Kidney (tissue), 14 donors: ENCODE measurements around the gene VRK1. TPM values are rescaled to one million over a fixed set of nuclear protein-coding genes. Genes with fewer than 3 reads are reported as not detected.

ENCODE experiments used
- DNase-seq, 5 donors: peaks; one replicate each; pipeline ENCODE4 v3.0.0-alpha.2; 2013 to 2020
- FAIRE-seq: peaks from 2 replicates; lab custom pipeline; 2012; peaks lifted over from hg19 to GRCh38; lab: Jason Lieb, UNC
- H3K27ac ChIP-seq, 2 donors: one replicate each; pipeline ENCODE4 v1.7.0; 2013; ENCODE audit warnings: low read depth in 2 of 2, low read length in 2 of 2, inconsistent platforms in 1 of 2
- H3K27me3 ChIP-seq: one replicate; pipeline ENCODE4 v1.7.1; 2013; ENCODE audit warnings: low read length, inconsistent platforms; ENCODE audit not compliant: control insufficient read depth, insufficient read depth
- H3K36me3 ChIP-seq, 3 donors: one replicate each; pipeline versions ENCODE4 v1.7.0 to v1.7.1; 2013; ENCODE audit warnings: low read length in 3 of 3, control low read depth in 1 of 3, inconsistent platforms in 1 of 3; ENCODE audit not compliant: insufficient read depth in 3 of 3, control insufficient read depth in 2 of 3
- H3K4me1 ChIP-seq, 3 donors: one replicate each; pipeline versions ENCODE4 v1.7.0 to v1.7.1; 2013; ENCODE audit warnings: low read length in 3 of 3, inconsistent platforms in 1 of 3, low read depth in 1 of 3; ENCODE audit not compliant: control insufficient read depth in 2 of 3, insufficient read depth in 2 of 3
- H3K4me3 ChIP-seq, 3 donors: one replicate each; pipeline versions ENCODE4 v1.7.0 to v1.8.1; 2013; ENCODE audit warnings: low read length in 3 of 3, control low read depth in 1 of 3, inconsistent platforms in 1 of 3
- H3K9ac ChIP-seq, 3 donors: one replicate each; pipeline versions ENCODE4 v1.7.0 to v1.7.1; 2013; ENCODE audit warnings: low read length in 3 of 3, control low read depth in 1 of 3, inconsistent platforms in 1 of 3
- H3K9me3 ChIP-seq, 3 donors: one replicate each; pipeline versions ENCODE4 v1.7.0 to v1.7.1; 2013; ENCODE audit warnings: low read length in 3 of 3, control low read depth in 1 of 3, inconsistent platforms in 1 of 3; ENCODE audit not compliant: control insufficient read depth in 2 of 3, insufficient read depth in 1 of 3
- intact Hi-C: fragments of 100-400 bp; cut with DNase I; formaldehyde crosslinking; loops from one replicate; pipeline ENCODE4 v1.11.1; 2022
- polyA plus RNA-seq: library from polyadenylated mRNA; stranded (reverse); fragments of 350-450 nt; fragmentation: Illumina TruSeq; extraction: RNeasy Lipid Tissue Mini Kit (QIAGEN cat#74804); gene quantifications from one replicate; pipeline ENCODE4 v1.2.3, GENCODE V29; 2014; ENCODE audit warnings: low read depth, low replicate concordance; ENCODE audit not compliant: insufficient read depth
- total RNA-seq: library from RNA; stranded (reverse); fragmentation: NEBNext Ultra II Directional; extraction: Animal tissue kit (Norgen Biotek cat#: 25700); gene quantifications from one replicate; pipeline ENCODE4 v1.2.1, GENCODE V29; 2021
- TF ChIP-seq, protein P1 (sequence below): IDR thresholded peaks from 3 replicates; pipeline ENCODE4 v1.5.1; 2012; ENCODE audit warnings: mild to moderate bottlenecking, moderate library complexity, borderline replicate concordance; ENCODE audit not compliant: insufficient read depth; ENCODE audit errors: extremely low read depth
- donor health status: control.
- donor health status: control.
- donor health status: control.
- donor health status: control.
- donor health status: control.
- donor health status: DM: yes; HTN: yes; CAD: no.
- donor health status: Normal renal cell carcinoma (clear cell type).

The VRK1 gene
- total and polyA plus RNA-seq, 2 donors from 2014 or later = 6.6 to 15.8 TPM

DNA sequence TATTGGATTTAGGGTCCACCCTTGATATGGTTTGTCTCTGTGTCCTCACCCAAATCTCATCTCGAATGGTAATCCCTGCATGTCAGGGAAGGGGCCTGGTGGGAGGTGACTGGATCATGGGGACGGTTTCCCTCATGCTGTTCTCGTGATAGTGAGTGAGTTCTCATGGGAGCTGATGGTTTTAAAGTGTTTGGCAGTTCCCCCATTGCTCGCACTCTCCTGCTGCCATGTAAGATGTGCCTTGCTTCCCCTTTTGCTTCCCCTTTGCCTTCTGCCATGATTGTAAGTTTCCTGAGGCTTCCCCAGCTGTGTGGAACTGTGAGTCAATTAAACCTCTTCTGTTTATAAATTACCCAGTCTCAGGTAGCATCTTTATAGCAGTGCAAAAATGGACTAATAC, 118.3 kb downstream of the VRK1 start:
- intact Hi-C loops = no loop called here
- Histone ChIP-seq H3K9me3 (no peaks in the 10 kb centered on the region), H3K27me3 (no peaks in the 10 kb centered on the region), H3K36me3 (no peaks in the 10 kb centered on the region), H3K4me1 (no peaks in the 10 kb centered on the region), H3K9ac (no peak overlapping the region), H3K4me3 (no peak overlapping the region), H3K27ac (no peak overlapping the region)
- TF ChIP-seq, protein P1, sequence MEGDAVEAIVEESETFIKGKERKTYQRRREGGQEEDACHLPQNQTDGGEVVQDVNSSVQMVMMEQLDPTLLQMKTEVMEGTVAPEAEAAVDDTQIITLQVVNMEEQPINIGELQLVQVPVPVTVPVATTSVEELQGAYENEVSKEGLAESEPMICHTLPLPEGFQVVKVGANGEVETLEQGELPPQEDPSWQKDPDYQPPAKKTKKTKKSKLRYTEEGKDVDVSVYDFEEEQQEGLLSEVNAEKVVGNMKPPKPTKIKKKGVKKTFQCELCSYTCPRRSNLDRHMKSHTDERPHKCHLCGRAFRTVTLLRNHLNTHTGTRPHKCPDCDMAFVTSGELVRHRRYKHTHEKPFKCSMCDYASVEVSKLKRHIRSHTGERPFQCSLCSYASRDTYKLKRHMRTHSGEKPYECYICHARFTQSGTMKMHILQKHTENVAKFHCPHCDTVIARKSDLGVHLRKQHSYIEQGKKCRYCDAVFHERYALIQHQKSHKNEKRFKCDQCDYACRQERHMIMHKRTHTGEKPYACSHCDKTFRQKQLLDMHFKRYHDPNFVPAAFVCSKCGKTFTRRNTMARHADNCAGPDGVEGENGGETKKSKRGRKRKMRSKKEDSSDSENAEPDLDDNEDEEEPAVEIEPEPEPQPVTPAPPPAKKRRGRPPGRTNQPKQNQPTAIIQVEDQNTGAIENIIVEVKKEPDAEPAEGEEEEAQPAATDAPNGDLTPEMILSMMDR = no peak
- DNase-seq (no peak), FAIRE-seq (no peak)

DNA sequence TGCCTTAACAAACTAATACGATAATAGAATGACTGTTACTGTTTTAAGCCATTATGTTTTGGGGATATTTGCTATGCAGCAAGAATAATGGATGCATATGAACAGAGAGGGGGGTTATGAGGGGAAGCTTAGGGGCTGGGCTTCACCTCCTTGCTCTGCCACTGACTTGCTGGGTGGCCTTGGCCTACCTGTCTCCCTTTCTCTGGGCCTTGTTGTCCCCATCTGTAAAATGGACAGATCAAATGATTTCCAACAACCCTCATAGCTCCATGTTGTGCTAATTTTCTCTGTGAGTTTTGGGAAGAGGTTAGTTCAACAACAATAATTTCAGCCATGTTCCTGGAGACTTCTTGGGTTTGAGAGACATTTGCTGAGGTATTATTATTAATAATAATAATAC, 119.6 kb downstream of the VRK1 start:
- Histone ChIP-seq H3K9ac (no peak overlapping the region), H3K27ac (no peak overlapping the region), H3K4me3 (no peak overlapping the region), H3K27me3 (no peaks in the 10 kb centered on the region), H3K36me3 (no peaks in the 10 kb centered on the region), H3K9me3 (no peaks in the 10 kb centered on the region), H3K4me1 (no peaks in the 10 kb centered on the region)
- TF ChIP-seq, protein P1 = no peak
- DNase-seq = no peak
- intact Hi-C loops = no loop called here
- FAIRE-seq = no peak

DNA sequence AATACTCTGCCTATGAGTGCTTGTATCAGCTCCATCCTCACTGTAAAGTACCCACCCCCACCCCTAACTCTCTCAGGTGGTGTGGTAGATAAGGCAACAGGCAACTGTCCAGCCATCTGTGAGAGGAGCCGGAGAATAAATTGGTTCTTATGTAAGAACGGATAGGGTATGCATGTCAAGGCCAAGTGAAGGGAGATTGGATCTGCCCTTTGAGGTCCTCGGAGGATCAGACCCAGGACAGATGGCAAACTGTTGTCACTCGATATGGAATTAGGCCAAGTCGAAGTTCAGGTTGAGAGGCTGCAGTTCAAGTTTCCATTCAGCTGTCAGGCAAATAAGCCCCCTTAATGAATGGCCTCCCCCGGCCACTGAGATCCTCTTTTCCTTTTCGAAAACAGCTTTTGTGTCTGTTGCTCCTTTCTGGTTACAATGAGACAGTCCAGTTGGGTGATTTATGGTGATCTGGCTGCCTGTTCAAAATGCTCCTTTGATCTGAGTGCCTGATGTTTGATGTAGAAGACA, 120.3 kb downstream of the VRK1 start:
- no peaks in the 10 kb centered on the region for H3K36me3 ChIP-seq
- no peak overlapping the region for H3K27ac ChIP-seq
- TF ChIP-seq, protein P1 = no peak
- H3K9me3 ChIP-seq = no peaks in the 10 kb centered on the region
- H3K4me1 ChIP-seq = no peaks in the 10 kb centered on the region
- intact Hi-C loops = no loop called here
- DNase-seq (peak in 4 of 5 donors; percentile 73 to 90 (median 84)), FAIRE-seq (no peak)
- H3K27me3 ChIP-seq = no peaks in the 10 kb centered on the region
- no peak overlapping the region for H3K9ac ChIP-seq
- no peak overlapping the region for H3K4me3 ChIP-seq

DNA sequence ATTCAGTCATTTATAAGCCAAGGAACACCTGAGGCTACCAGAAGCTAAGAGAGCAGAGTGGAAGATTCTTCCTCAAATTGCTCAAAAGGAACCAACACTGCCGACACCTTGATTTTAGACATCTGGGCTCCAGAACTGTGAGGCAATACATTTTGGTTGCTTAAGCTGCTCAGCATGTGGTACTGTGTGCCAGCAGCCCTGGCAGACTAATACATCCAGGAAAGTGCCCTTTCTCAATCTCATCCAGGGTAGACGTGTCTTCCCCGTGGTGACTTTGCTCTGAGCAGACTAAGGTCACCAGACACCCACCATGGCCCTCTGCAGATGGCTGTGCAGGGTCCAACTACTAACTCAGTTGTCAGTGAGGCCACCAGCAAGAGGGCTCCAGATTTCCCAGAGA, 122.8 kb downstream of the VRK1 start:
- FAIRE-seq = no peak
- Histone ChIP-seq H3K9ac (no peak overlapping the region), H3K36me3 (no peaks in the 10 kb centered on the region), H3K9me3 (no peaks in the 10 kb centered on the region), H3K4me1 (no peaks in the 10 kb centered on the region), H3K27ac (no peak overlapping the region), H3K27me3 (no peaks in the 10 kb centered on the region), H3K4me3 (no peak overlapping the region)
- intact Hi-C loops = no loop called here
- TF ChIP-seq, protein P1 = no peak
- no peak for DNase-seq
